H1 (cell line): ENCODE results near the gene LMAN1L. TPM values are rescaled to one million over a fixed set of nuclear protein-coding genes. Genes with fewer than 3 reads are reported as not detected.

ENCODE experiments used
- CTCF ChIA-PET: fragments of 300-600 bp; sonication (Branson Sonifier 250); formaldehyde crosslinking; loops from one replicate; lab custom pipeline; 2021; ENCODE audit not compliant: partially characterized antibody; lab: Charles Lee
- POLR2A ChIA-PET: fragments of 300-600 bp; sonication (Branson Sonifier 250); formaldehyde crosslinking; loops from one replicate; lab custom pipeline; 2021; ENCODE audit warnings: inconsistent platforms; ENCODE audit not compliant: partially characterized antibody; lab: Charles Lee
- DNase-seq, 2 experiments: peaks; one replicate each; pipeline versions ENCODE4 v3.0.0 to v3.0.0-alpha.2; 2010 to 2022; ENCODE audit warnings: low spot score in 2 of 2, low read depth in 1 of 2, mixed read lengths in 1 of 2
- FAIRE-seq: peaks from 2 replicates; lab custom pipeline; 2011; peaks lifted over from hg19 to GRCh38; lab: Jason Lieb, UNC
- H2AFZ ChIP-seq: 2 replicates; pipeline ENCODE4 v1.8.1; 2012; ENCODE audit warnings: low read length, inconsistent platforms
- H2AK5ac ChIP-seq: 2 replicates; pipeline ENCODE4 v1.6.1; 2013; ENCODE audit warnings: low read depth, low read length
- H2BK120ac ChIP-seq: replicated peaks from 2 replicates; pipeline ENCODE3; 2013; ENCODE audit warnings: low read depth, low read length, inconsistent platforms
- H2BK12ac ChIP-seq: 2 replicates; pipeline ENCODE4 v1.6.1; 2013; ENCODE audit warnings: low read depth, low read length
- H2BK15ac ChIP-seq: 2 replicates; pipeline ENCODE4 v1.6.1; 2013; ENCODE audit warnings: low read length
- H2BK20ac ChIP-seq: 2 replicates; pipeline ENCODE4 v1.6.1; 2013; ENCODE audit warnings: low read length
- H2BK5ac ChIP-seq: 2 replicates; pipeline ENCODE4 v1.6.1; 2013; ENCODE audit warnings: low read depth, low read length
- H3K14ac ChIP-seq: 2 replicates; pipeline ENCODE4 v1.6.1; 2013; ENCODE audit warnings: inconsistent platforms; ENCODE audit not compliant: insufficient read length
- H3K18ac ChIP-seq: 2 replicates; pipeline ENCODE4 v1.6.1; 2013; ENCODE audit warnings: low read length; ENCODE audit errors: extremely low read depth
- H3K23ac ChIP-seq: 2 replicates; pipeline ENCODE4 v1.6.1; 2013; ENCODE audit warnings: inconsistent platforms; ENCODE audit not compliant: insufficient read length
- H3K23me2 ChIP-seq: 2 replicates; pipeline ENCODE4 v1.6.1; 2013; ENCODE audit warnings: low read depth, low read length
- H3K27ac ChIP-seq: 2 replicates; pipeline ENCODE4 v1.6.1; 2011; ENCODE audit warnings: low read depth, low read length, inconsistent platforms
- H3K27me3 ChIP-seq, 4 experiments: replicated peaks in 1 of 4; 1 replicate in 1 of 4; 2 replicates in 3 of 4; pipeline versions ENCODE4 v1.6.1 to v1.8.1; 2011 to 2013; ENCODE audit warnings: low read length in 3 of 4, mild to moderate bottlenecking in 3 of 4, inconsistent platforms in 2 of 4, mixed read lengths in 2 of 4, moderate library complexity in 1 of 4; ENCODE audit not compliant: control insufficient read depth in 3 of 4, insufficient read depth in 3 of 4; ENCODE audit errors: extremely low read depth in 1 of 4
- H3K36me3 ChIP-seq, 4 experiments: 2 replicates each; pipeline versions ENCODE4 v1.6.1 to v1.8.1; 2011 to 2013; ENCODE audit warnings: mild to moderate bottlenecking in 4 of 4, low read length in 3 of 4, moderate library complexity in 2 of 4, control low read depth in 1 of 4, inconsistent platforms in 1 of 4; ENCODE audit not compliant: insufficient read depth in 4 of 4, control insufficient read depth in 2 of 4
- H3K4ac ChIP-seq: replicated peaks from 2 replicates; pipeline ENCODE3; 2013; ENCODE audit warnings: low read length, low read depth, mixed read lengths, inconsistent platforms; ENCODE audit not compliant: insufficient read length
- H3K4me1 ChIP-seq, 4 experiments: replicated peaks in 1 of 4; 1 replicate in 1 of 4; 2 replicates in 3 of 4; pipeline versions ENCODE4 v1.6.1 to v1.8.1; 2011 to 2013; ENCODE audit warnings: low read length in 3 of 4, inconsistent platforms in 2 of 4, mixed read lengths in 1 of 4; ENCODE audit not compliant: insufficient read depth in 4 of 4, control insufficient read depth in 3 of 4
- H3K4me2 ChIP-seq, 2 experiments: 2 replicates each; pipeline versions ENCODE4 v1.6.1 to v1.8.1; 2011 to 2013; ENCODE audit warnings: low read depth in 2 of 2, low read length in 2 of 2, control low read depth in 1 of 2, inconsistent platforms in 1 of 2, mild to moderate bottlenecking in 1 of 2; ENCODE audit not compliant: insufficient read depth in 1 of 2
- H3K4me3 ChIP-seq, 4 experiments: fragments of 200-600, 300-600 bp in 1 of 4; sonication (generic), shearing (Covaris generic), sonication (Bioruptor Twin) in 1 of 4; 2 replicates each; pipeline versions ENCODE4 v1.5.1 to v1.8.1; 2011 to 2016; ENCODE audit warnings: low read length in 4 of 4, low read depth in 3 of 4, control low read depth in 2 of 4, inconsistent platforms in 2 of 4, mild to moderate bottlenecking in 2 of 4, mixed read lengths in 1 of 4, moderate library complexity in 1 of 4; ENCODE audit not compliant: insufficient read depth in 2 of 4; ENCODE audit errors: extremely low read depth in 1 of 4
- H3K56ac ChIP-seq: replicated peaks from 2 replicates; pipeline ENCODE3; 2013; ENCODE audit warnings: low read depth, mild to moderate bottlenecking, mixed read lengths, low read length, inconsistent platforms; ENCODE audit not compliant: insufficient read length
- H3K79me1 ChIP-seq: 2 replicates; pipeline ENCODE4 v1.6.1; 2013; ENCODE audit warnings: low read depth, low read length, control low read depth
- H3K79me2 ChIP-seq, 2 experiments: 2 replicates each; pipeline versions ENCODE4 v1.6.1 to v1.8.1; 2012 to 2013; ENCODE audit warnings: low read length in 2 of 2, mild to moderate bottlenecking in 2 of 2, inconsistent platforms in 1 of 2; ENCODE audit not compliant: insufficient read depth in 2 of 2, control insufficient read depth in 1 of 2
- H3K9ac ChIP-seq, 4 experiments: replicated peaks in 1 of 4; 1 replicate in 1 of 4; 2 replicates in 3 of 4; pipeline versions ENCODE4 v1.6.1 to v1.8.1; 2011 to 2013; ENCODE audit warnings: low read depth in 3 of 4, low read length in 3 of 4, control low read depth in 2 of 4, mild to moderate bottlenecking in 2 of 4, moderate library complexity in 2 of 4, inconsistent platforms in 1 of 4; ENCODE audit errors: extremely low read depth in 1 of 4
- H3K9me3 ChIP-seq, 2 experiments: 2 replicates each; pipeline versions ENCODE4 v1.6.1 to v1.8.1; 2012 to 2013; ENCODE audit warnings: mild to moderate bottlenecking in 2 of 2, moderate library complexity in 2 of 2, control low read depth in 1 of 2, inconsistent platforms in 1 of 2, low read depth in 1 of 2, low read length in 1 of 2, mixed read lengths in 1 of 2; ENCODE audit not compliant: insufficient read depth in 2 of 2
- H4K20me1 ChIP-seq, 2 experiments: replicated peaks in 1 of 2; 2 replicates each; pipeline versions ENCODE3 to v1.8.1; 2011 to 2013; ENCODE audit warnings: inconsistent platforms in 2 of 2, low read length in 2 of 2, mild to moderate bottlenecking in 1 of 2; ENCODE audit not compliant: insufficient read depth in 2 of 2, control insufficient read depth in 1 of 2
- H4K5ac ChIP-seq: 2 replicates; pipeline ENCODE4 v1.6.1; 2013; ENCODE audit warnings: low read length, low read depth, mixed read lengths, inconsistent platforms; ENCODE audit not compliant: insufficient read length
- H4K8ac ChIP-seq: 2 replicates; pipeline ENCODE4 v1.8.0; 2013; ENCODE audit warnings: mild to moderate bottlenecking, moderate library complexity, low read length, inconsistent platforms; ENCODE audit not compliant: insufficient read depth; ENCODE audit errors: extremely low read depth
- H4K91ac ChIP-seq: replicated peaks from 2 replicates; pipeline ENCODE3; 2013; ENCODE audit warnings: low read length, mixed read lengths, inconsistent platforms; ENCODE audit not compliant: insufficient read length
- CEBPB ChIP-seq: IDR thresholded peaks from 2 replicates; pipeline ENCODE4 v1.6.1; 2012; ENCODE audit warnings: low read depth, low read length
- CHD1 ChIP-seq: IDR thresholded peaks from 2 replicates; pipeline ENCODE4 v1.6.1; 2012; ENCODE audit warnings: low read depth, low read length, improper control_type of control experiment
- PHF8 ChIP-seq: fragments of 200-600 bp; sonication (generic); conservative IDR thresholded peaks from 2 replicates; pipeline ENCODE4 v1.7.1; 2012; ENCODE audit warnings: low read depth, mild to moderate bottlenecking, inconsistent platforms, low read length, moderate library complexity
- POU5F1 ChIP-seq: IDR thresholded peaks from 2 replicates; pipeline ENCODE4 v1.6.1; 2011; ENCODE audit warnings: low read depth, mild to moderate bottlenecking, low read length, moderate library complexity
- RAD21 ChIP-seq, 2 experiments: IDR thresholded peaks in 1 of 2; conservative IDR thresholded peaks in 1 of 2; 2 replicates each; pipeline ENCODE4 v1.6.1; 2011; ENCODE audit warnings: low read depth in 2 of 2, low read length in 2 of 2, improper control_type of control experiment in 1 of 2, inconsistent platforms in 1 of 2, mild to moderate bottlenecking in 1 of 2, moderate library complexity in 1 of 2
- RBBP5 ChIP-seq: IDR thresholded peaks from 2 replicates; pipeline ENCODE4 v1.7.1; 2012; ENCODE audit warnings: low read depth, mild to moderate bottlenecking, inconsistent platforms, low read length, moderate library complexity, borderline replicate concordance
- SP4 ChIP-seq: IDR thresholded peaks from 2 replicates; pipeline ENCODE4 v1.6.1; 2012; ENCODE audit warnings: low read length, inconsistent platforms
- TAF7 ChIP-seq: optimal IDR thresholded peaks from 2 replicates; pipeline ENCODE3; 2011; ENCODE audit warnings: low read depth, mild to moderate bottlenecking, inconsistent platforms, low read length, moderate library complexity, borderline replicate concordance
- TBP ChIP-seq: IDR thresholded peaks from 2 replicates; pipeline ENCODE4 v1.6.1; 2011; ENCODE audit warnings: low read depth, low read length, improper control_type of control experiment
- TEAD4 ChIP-seq: IDR thresholded peaks from 2 replicates; pipeline ENCODE4 v1.6.1; 2012; ENCODE audit warnings: low read depth, low read length, inconsistent platforms, mixed read lengths
- WGBS, 2 experiments: shearing (Covaris generic) in 1 of 2; methylation state at CpG; one replicate each; pipeline versions ENCODE4 v1.1.6 to v1.1.7; 2013 to 2015; ENCODE audit warnings: low lambda C conversion rate in 2 of 2, mixed read lengths in 2 of 2, inconsistent platforms in 1 of 2, low coverage in 1 of 2, missing lambda C conversion rate in 1 of 2; ENCODE audit not compliant: insufficient replicate concordance in 2 of 2, insufficient coverage in 1 of 2, insufficient read length in 1 of 2; ENCODE audit errors: extremely low coverage in 1 of 2, missing lambda C conversion rate in 1 of 2; 5-methylcytosine and 5-hydroxymethylcytosine counted together
- polyA plus RNA-seq, 7 experiments: library from polyadenylated mRNA; depleted of rRNA in 3 of 7; stranded (reverse) in 5 of 7; unstranded in 2 of 7; fragments of >200 nt in 5 of 7; fragments of 200-250 nt in 2 of 7; gene quantifications; 1 replicate in 5 of 7; 2 replicates in 1 of 7; 4 replicates in 1 of 7; pipeline versions ENCODE4 v1.2.1 to v1.2.3, GENCODE V29; 2011 to 2013; ENCODE audit warnings: missing spikeins in 2 of 7, mixed read lengths in 2 of 7
- total RNA-seq: library from RNA; stranded (reverse); fragmentation: NEBNext Ultra II Directional; extraction: Animal tissue kit (Norgen Biotek cat#: 25700); gene quantifications from 2 replicates; pipeline ENCODE4 v1.2.1, GENCODE V29; 2021
- TF ChIP-seq, protein P1 (sequence below): IDR thresholded peaks from 2 replicates; pipeline ENCODE4 v1.6.1; 2011; ENCODE audit warnings: low read length, improper control_type of control experiment

LMAN1L gene
- total and polyA plus RNA-seq, 2 of the 8 experiments (the other 6 are each of a cell fraction or from before 2014, with no cell fraction given) = not detected

DNA sequence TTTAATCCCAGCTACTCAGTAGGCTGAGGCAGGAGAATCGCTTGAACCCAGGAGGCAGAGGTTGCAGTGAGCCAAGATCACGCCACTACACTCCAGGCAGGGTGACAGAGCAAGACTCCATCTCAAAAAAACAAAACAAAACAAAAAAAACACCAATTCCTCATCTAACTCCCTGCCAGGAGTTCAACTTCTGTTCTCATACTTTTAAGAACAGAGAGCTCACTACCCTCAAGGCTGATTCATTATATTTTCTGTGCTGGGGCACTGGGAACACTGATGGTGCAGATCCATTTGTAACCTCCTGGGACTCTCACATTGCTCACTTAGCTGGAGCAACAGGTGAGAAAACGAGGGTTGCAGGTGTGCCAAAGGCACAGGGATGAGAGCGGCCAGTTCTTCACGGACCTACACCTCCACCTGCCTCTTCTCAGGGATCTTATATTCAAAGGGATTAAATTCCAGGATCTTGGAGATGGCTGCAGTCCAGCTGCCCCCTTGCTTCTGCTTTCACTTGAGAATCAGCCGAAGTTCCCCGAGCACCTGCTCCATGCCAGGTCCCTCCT is 43.1 kb upstream of the LMAN1L start:
- Histone ChIP-seq H3K27me3 (no peaks in the 10 kb centered on the region), H3K27ac (no peak overlapping the region), H3K23me2 (no peaks in the 10 kb centered on the region), H2BK20ac (no peak overlapping the region), H3K14ac (no peak overlapping the region), H3K18ac (no peak overlapping the region), H2AK5ac (no peak overlapping the region), H4K91ac (no peak overlapping the region), H2BK120ac (no peak overlapping the region), H3K9ac (no peak overlapping the region), H2BK12ac (no peak overlapping the region), H3K4ac (no peak overlapping the region), H2BK15ac (no peak overlapping the region), H3K36me3 (no peaks in the 10 kb centered on the region), H3K4me1 (peaks cover 0 to 10% (median 0%) of the 10 kb centered on the region in 4 experiments; a peak in 4 of 7 replicates), H3K9me3 (no peaks in the 10 kb centered on the region), H4K8ac (no peak overlapping the region), H2AFZ (no peak overlapping the region), H3K79me2 (no peaks in the 10 kb centered on the region), H3K4me3 (no peak overlapping the region), H4K5ac (no peak overlapping the region), H3K4me2 (no peak overlapping the region), H2BK5ac (no peak overlapping the region), H3K79me1 (no peaks in the 10 kb centered on the region), H3K23ac (no peak overlapping the region), H3K56ac (no peak overlapping the region), H4K20me1 (peaks cover 0 to 2% of the 10 kb centered on the region in 2 experiments)
- no peak for DNase-seq
- CTCF ChIA-PET = interaction anchor here (0.6 to 53.7 kb wide), 53 partner anchors 10 to 484 kb away, joined by 3 to 1439 read pairs (median 5); partner anchors contain the start of genes CLK3, CPLX3, CSK and CYP11A1
- WGBS, 2 experiments = 89% methylated on average over 7 of the region's 7 CpGs; no CpG with 5 or more reads in 1 of the 2 experiments
- POLR2A ChIA-PET = interaction anchor here (0.7 to 6.0 kb wide), 10 partner anchors 8 to 143 kb away, joined by 3 to 82 read pairs (median 5); no protein-coding TSS in a partner anchor
- no peak for FAIRE-seq
- TF ChIP-seq POU5F1 (no peak), TBP (no peak), RBBP5 (no peak), TAF7 (no peak), CHD1 (no peak), RAD21 (IDR thresholded peaks at IDR 0.05 in 1 of 2, conservative IDR thresholded peaks at IDR 0.05 in 1 of 2; ENCODE audit: low read depth in 2 of 2, low read length in 2 of 2) (no peak), PHF8 (no peak), SP4 (no peak), CEBPB (no peak), TEAD4 (no peak)
- TF ChIP-seq, protein P1, sequence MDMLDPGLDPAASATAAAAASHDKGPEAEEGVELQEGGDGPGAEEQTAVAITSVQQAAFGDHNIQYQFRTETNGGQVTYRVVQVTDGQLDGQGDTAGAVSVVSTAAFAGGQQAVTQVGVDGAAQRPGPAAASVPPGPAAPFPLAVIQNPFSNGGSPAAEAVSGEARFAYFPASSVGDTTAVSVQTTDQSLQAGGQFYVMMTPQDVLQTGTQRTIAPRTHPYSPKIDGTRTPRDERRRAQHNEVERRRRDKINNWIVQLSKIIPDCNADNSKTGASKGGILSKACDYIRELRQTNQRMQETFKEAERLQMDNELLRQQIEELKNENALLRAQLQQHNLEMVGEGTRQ = no peak
